Activated naive CD4-positive, alpha-beta T cell treated with anti-CD3 and anti-CD28 coated beads for 36 hours (primary cell): Measurements from ENCODE around the gene CD7. TPM values are rescaled to one million over a fixed set of nuclear protein-coding genes. Genes with fewer than 3 reads are reported as not detected.

Experiments
- CTCF ChIA-PET: fragments of 350-600 bp; sonication (Branson Sonifier 250); formaldehyde crosslinking; loops from one replicate; lab custom pipeline; 2021; ENCODE audit warnings: antibody characterized with exemption; lab: Charles Lee
- DNase-seq: peaks from one replicate; pipeline ENCODE4 v3.0.0-alpha.2; 2020
- H3K27ac Mint-ChIP-seq: one replicate; pipeline ENCODE4 v1.8.0; 2021; ENCODE audit warnings: mild to moderate bottlenecking, mixed read lengths
- H3K27me3 Mint-ChIP-seq: one replicate; pipeline ENCODE4 v1.8.0; 2021; ENCODE audit warnings: low read depth, mixed read lengths
- H3K36me3 Mint-ChIP-seq: one replicate; pipeline ENCODE4 v1.8.0; 2021; ENCODE audit warnings: low read depth, mixed read lengths
- H3K4me1 Mint-ChIP-seq: one replicate; pipeline ENCODE4 v1.8.0; 2021; ENCODE audit warnings: low read depth, mixed read lengths
- H3K4me3 Mint-ChIP-seq: one replicate; pipeline ENCODE4 v1.8.0; 2021; ENCODE audit warnings: mild to moderate bottlenecking, moderate library complexity, mixed read lengths
- H3K9me3 Mint-ChIP-seq: one replicate; pipeline ENCODE4 v1.8.0; 2021; ENCODE audit warnings: mixed read lengths
- intact Hi-C: fragments of 100-400 bp; cut with micrococcal nuclease; formaldehyde crosslinking; loops from one replicate; pipeline ENCODE4 v1.15.1; 2023
- total RNA-seq, 2 experiments: library from RNA; stranded (reverse); gene quantifications; one replicate each; pipeline ENCODE4 v1.2.3, GENCODE V29; 2021

Gene CD7
- total RNA-seq, 2 experiments from 2014 or later, result 635 to 646 TPM

DNA sequence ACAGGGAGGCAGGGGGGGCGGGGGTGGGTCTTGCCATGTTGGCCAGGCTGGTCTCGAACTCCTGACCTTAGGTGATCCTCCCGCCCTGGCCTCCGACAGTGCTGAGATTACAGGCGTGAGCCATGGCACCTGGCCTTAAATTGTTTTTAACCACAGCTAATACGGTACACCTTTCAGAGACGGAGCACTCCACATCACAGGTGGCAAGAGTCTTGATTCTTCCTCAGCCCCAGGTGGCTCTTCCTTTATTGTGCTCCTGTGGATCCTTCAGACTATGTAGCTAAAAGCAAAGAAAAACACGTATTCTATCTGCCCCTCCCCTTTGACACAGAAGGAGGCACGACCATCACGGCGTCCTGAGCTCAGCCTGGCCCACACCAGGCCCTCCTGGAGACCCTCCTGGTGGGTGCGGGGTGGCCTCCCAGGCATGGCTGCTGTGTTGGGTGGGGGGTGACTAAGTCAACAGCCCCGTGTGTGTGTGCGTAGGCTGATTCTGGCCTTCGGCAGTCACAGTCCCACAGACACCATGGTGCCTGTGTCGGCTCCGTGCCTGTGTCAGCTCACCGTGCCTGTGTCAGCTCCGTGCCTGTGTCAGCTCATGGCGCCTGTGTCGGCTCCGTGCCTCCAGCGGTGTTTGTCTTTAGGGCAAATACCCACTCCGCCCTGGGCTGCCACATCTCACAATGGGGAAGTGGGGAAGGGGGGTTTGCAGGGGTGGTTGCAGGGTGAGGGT, 26.9 kb upstream of the CD7 start:
- Mint-ChIP-seq H3K27me3 (no peaks in the 10 kb centered on the region), H3K4me1 (peaks cover 8% of the 10 kb centered on the region), H3K4me3 (no peak overlapping the region), H3K9me3 (peaks cover 6% of the 10 kb centered on the region), H3K36me3 (no peaks in the 10 kb centered on the region), H3K27ac (no peak overlapping the region)
- CTCF ChIA-PET, result interaction anchor here (0.7 to 0.8 kb wide), 2 partner anchors 14 to 17 kb away, joined by 3 to 4 read pairs; no protein-coding TSS in a partner anchor
- DNase-seq, result no peak
- intact Hi-C loops, result no loop called here

DNA sequence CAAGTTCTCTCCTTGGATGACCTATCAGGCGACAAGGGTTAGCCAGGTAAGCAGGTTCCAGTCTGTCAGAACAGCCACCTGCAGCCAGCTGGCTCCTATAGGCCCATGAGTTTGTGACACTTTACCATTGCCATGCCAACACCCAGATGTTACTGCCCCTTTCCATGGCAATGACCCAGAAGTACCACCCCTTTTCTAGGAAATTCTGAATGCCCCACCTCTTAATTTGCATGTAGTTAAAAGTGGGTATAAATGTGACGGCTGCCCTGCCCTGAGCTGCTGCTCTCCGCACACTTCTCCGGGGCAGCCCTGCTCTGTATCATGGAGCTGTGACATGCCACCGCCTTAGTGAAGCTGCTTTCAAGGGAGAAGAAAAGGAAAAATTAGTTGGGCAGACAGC, 26.2 kb upstream of the CD7 start:
- intact Hi-C loops, result no loop called here
- H3K27ac Mint-ChIP-seq, result no peak overlapping the region
- no peaks in the 10 kb centered on the region for H3K36me3 Mint-ChIP-seq
- H3K27me3 Mint-ChIP-seq, result no peaks in the 10 kb centered on the region
- H3K9me3 Mint-ChIP-seq, result peaks cover 6% of the 10 kb centered on the region
- DNase-seq, result no peak
- peaks cover 8% of the 10 kb centered on the region for H3K4me1 Mint-ChIP-seq
- CTCF ChIA-PET, result interaction anchor here (0.7 to 1.6 kb wide), 3 partner anchors 13 to 43 kb away, joined by 3 to 4 read pairs (median 3); no protein-coding TSS in a partner anchor
- H3K4me3 Mint-ChIP-seq, result no peak overlapping the region

DNA sequence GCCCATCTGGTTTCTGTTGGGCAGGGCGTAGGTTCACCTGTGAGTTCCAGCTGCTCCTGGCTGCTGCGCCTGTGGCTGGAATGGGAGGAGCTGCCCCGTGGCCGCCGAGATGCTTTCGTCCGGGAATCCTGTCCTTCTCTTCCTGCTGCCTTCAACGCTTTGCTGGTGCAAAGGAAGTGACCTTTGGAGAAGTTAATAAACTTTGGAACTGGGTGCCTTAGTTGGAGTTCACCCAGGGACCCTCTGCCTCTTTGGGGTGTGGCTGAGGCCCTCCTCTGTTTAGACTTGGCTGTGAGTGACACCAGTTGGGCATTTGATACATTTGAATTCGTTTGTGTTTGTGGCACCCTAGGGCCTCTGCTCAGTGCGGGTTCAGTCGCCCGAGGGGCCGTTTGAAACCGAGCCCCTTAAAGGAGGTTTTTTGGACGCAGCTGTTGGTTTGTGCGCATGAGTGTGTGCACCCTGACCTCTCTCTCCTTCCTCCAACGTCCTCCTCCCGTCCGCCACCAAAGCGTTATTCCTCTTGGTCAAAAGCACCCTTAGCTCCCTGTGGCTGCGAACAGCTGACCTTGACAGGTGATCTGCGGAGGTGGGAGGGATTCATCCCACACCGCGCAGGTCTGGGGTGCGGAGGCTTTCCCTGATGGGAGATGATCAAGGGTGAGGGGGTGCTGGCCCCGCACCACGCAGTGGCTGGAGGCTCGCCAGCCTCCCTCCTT, 25.1 kb upstream of the CD7 start:
- intact Hi-C loops, result no loop called here
- CTCF ChIA-PET, result interaction anchor here (0.5 to 1.6 kb wide), 3 partner anchors 9 to 82 kb away, joined by 3 to 4 read pairs (median 3); no protein-coding TSS in a partner anchor
- peaks cover 8% of the 10 kb centered on the region for H3K4me1 Mint-ChIP-seq
- H3K27me3 Mint-ChIP-seq, result no peaks in the 10 kb centered on the region
- no peak for DNase-seq
- no peak overlapping the region for H3K4me3 Mint-ChIP-seq
- no peak overlapping the region for H3K27ac Mint-ChIP-seq
- H3K36me3 Mint-ChIP-seq, result no peaks in the 10 kb centered on the region
- H3K9me3 Mint-ChIP-seq, result peaks cover 6% of the 10 kb centered on the region

DNA sequence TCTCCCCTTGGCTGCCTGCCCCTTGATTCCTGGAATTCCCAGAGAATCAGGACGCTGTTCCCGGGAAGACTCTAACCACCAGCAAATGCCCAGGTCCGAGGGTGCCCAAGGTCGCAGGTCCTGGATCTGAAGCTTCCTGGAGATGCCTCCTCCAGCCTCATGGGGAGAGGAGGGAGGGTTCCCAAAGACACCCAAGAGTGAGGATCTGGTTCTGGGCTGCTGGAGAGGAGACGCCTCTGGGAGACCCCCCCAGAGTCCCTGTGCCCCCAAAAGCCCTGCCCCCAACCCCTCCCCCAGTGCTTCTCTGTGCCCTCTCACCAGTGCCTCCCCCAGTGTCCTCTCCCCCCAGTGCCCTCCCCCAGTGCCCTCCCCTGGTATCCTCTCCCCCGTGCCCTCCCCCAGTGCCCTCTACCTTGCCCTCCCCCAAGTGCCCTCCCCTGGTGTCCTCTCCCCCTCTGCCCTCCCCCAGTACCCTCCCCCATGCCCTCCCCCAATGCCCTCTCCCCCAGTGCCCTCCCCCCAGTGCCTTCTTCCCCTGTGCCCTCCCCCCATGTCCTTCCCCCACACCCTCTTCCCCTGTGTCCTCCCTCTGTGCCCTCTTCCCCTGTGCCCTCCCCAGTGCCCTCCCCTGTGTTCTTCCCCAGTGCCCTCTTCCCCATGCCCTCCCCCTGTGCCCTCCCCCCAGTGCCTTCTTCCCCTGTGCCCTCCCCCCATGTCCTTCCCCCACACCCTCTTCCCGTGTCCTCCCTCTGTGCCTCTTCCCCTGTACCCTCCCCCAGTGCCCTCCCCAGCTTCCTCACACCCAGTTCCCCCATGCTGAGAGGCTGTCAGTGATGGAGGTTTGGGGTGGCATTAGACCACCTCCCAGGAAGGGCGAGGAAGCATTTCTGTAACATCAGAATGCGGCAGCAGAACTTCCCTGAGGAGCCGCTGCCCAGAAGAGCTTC, 22.5 kb upstream of the CD7 start:
- CTCF ChIA-PET, result interaction anchor here (0.7 kb wide), 1 partner anchor 13 kb away, joined by 3 read pairs; no protein-coding TSS in a partner anchor
- intact Hi-C loops, result no loop called here
- Mint-ChIP-seq H3K4me3 (no peak overlapping the region), H3K27ac (no peak overlapping the region), H3K4me1 (peaks cover 13% of the 10 kb centered on the region), H3K36me3 (no peaks in the 10 kb centered on the region), H3K27me3 (no peaks in the 10 kb centered on the region), H3K9me3 (peaks cover 6% of the 10 kb centered on the region)
- no peak for DNase-seq

DNA sequence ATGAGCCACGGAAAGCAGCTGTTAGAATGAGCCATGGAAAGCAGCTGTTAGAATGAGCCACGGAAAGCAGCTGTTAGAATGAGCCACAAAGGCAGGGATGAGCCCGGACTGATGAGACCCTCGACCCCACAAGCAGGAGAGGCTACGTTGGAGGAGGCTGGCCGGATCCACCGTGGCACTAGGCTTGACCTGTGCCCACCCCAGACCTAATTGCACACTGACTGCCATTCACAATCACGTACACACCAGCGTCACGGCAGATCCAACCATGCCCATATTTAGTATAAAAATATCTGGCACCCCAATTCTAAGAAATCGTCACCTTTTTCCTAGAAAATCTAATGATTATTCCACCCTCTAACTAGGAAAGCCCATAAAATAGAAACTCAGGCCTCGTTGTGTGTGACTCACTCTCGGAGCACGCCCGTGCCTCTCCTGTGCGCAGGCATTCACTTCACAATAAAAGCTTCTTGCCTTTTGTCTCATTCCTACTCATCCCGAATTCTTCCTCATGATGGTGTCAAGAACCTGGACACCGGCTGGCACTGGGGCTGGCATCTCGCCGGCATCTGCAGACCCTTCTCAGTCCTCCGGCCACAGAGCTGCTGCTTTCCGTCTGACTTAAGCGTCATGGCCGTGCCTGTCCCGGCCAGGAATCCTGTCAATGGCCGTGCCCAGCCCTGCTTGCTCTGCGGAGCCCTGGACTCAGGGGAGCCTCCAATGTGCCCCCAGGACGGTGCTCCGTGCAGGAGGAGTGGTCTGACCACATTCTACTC, 21.6 kb upstream of the CD7 start:
- Mint-ChIP-seq H3K9me3 (peaks cover 6% of the 10 kb centered on the region), H3K36me3 (no peaks in the 10 kb centered on the region), H3K4me1 (peaks cover 20% of the 10 kb centered on the region), H3K27me3 (no peaks in the 10 kb centered on the region), H3K4me3 (no peak overlapping the region), H3K27ac (no peak overlapping the region)
- intact Hi-C loops, result no loop called here
- CTCF ChIA-PET, result no interaction called here
- DNase-seq, result no peak

DNA sequence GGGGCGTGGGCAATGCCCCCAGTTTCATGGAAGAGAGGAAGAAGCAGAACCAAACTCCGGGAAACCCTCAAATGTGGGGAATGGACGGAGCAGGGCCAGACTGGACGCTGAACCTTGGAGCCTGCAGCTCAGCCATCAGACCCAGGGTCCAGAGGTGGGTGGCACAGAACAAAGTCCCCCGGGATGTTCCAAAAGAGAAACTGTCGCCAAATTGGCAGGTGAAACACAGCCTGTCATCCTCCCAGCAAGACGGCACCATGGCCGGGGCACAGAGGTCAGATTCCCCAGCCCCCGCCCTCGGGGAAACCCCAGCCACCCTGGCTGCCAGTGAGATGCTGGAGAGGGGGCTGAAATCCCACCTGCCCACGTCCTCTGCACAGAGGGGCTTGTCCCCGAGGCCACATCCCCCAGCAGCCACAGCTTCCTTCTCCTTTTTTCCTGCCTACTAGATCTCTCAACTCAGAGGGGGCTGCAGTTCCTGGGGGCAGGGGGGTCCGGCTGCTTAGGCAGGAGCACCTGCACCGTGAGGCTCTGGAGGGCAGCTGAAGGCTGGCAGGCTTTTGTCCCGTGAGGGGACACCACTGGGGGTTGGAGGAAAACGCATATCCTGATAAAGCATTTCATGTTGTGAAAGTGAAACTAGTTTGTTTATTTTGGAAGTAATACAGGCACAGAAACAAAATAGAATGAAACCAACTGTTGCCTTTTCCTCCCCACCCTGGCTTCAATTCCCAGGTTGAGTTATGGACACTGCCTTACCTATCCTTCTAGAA, 17.4 kb upstream of the CD7 start:
- Mint-ChIP-seq H3K36me3 (no peaks in the 10 kb centered on the region), H3K4me3 (peak overlapping the region; percentile 68), H3K27me3 (no peaks in the 10 kb centered on the region), H3K4me1 (peaks cover 27% of the 10 kb centered on the region), H3K9me3 (no peaks in the 10 kb centered on the region), H3K27ac (peak overlapping the region; percentile 72)
- intact Hi-C loops, result no loop called here
- DNase-seq, result no peak
- CTCF ChIA-PET, result no interaction called here

- peak overlapping the region; percentile 68 for H3K4me3 Mint-ChIP-seq
- H3K27me3 Mint-ChIP-seq, result no peaks in the 10 kb centered on the region
- CTCF ChIA-PET, result interaction anchor here (0.6 to 1.4 kb wide), 5 partner anchors 34 to 471 kb away, joined by 3 to 5 read pairs (median 3); partner anchors contain the start of gene CCDC57
- H3K36me3 Mint-ChIP-seq, result no peaks in the 10 kb centered on the region
- H3K27ac Mint-ChIP-seq, result no peak overlapping the region
- DNase-seq, result no peak
- no peaks in the 10 kb centered on the region for H3K9me3 Mint-ChIP-seq
- peaks cover 27% of the 10 kb centered on the region for H3K4me1 Mint-ChIP-seq
- intact Hi-C loops, result no loop called here
These were observed 16.8 kb upstream of the CD7 start for GRCh38 chr17:82334204-82334621.

DNA sequence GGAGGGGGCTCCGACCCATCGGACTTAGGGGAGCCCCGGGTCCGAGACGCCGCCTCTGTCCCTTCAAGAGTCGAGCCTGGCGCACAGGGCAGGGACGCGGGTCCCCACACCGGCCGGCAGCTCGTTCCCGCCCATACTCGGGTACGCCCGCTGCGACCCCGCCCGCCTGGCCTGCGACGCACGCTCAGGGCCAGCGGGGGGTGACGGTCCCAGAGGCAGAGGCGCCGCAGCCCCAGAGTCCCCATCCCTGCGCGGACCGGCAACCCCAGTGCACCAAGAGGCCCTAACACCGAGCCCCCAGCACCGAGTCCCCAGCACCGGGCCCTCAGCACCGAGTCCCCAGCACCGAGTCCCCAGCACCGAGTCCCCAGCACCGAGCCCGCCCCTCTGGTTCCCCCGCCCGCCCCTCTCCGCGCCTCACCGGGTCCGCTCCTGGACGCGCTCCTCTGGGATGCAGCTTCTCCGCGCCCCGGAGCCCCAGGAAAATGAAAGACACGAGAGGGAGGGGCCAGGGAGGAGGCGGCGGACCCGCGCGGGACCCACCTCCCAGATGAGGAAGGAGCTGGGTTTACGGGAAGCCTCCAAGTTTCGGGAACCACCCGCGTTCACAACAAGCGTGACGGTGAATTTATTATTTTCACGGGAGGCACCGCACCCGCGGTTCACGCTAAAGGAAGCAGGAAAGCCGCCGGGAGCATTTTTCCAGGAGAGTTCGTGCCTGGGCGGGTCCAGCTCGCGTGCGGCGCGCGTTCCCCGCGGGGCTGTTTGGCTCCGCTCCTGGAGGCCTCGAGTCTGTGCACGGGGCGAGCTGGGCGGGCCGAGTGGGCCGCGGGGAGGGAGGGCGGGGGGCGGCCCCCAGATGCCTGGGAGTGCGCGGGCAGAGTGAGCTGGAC, 16.1 kb upstream of the CD7 start, which contains the start of gene SECTM1:
TSS of gene SECTM1 (minus strand) at position 488 of the 893 bp plus-strand sequence. CDS start 6,526 bp downstream, outside the sequence.
- Mint-ChIP-seq H3K9me3 (no peaks in the 10 kb centered on the region), H3K27me3 (no peaks in the 10 kb centered on the region), H3K4me3 (peak within 1 kb of the TSS; percentile 75), H3K4me1 (peaks cover 27% of the 10 kb centered on the region), H3K27ac (no peak within 1 kb of the TSS), H3K36me3 (no peaks in the 10 kb centered on the region)
- intact Hi-C loops, result no loop called here
- DNase-seq, result no peak
- CTCF ChIA-PET, result interaction anchor here (0.6 to 1.4 kb wide), 6 partner anchors 12 to 471 kb away, joined by 3 to 5 read pairs (median 3); partner anchors contain the start of gene CCDC57

DNA sequence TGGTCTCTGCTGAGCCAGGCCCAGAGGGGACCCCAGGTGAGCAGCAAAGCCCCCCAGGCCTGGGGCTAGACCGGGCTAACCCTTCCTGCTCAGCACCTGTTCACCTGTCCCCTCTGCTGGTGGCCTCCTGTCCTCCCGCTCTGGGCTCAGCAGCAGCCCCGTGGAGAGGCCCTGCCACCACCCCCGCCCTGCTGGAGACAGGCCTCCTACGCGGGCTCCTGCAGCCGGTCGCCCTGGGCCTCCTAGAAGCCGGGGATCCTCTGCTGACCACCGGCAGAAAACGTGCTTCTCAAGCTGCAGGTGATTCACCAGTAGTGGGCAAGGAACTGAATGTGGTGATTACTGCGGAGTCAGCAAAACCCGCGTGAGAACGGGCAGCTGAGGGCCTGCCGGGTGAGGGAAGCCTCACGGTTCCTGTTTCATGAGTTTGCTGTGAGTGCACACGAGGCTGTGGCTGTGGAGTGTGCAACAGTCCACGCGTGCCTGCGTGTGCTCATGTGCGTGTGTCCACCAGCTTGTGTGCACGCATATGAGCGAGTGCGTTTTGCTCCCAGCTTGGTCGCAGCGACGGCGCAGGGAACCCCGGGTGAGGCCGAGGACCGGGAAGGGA, 15.4 kb upstream of the CD7 start:
- Mint-ChIP-seq H3K9me3 (no peaks in the 10 kb centered on the region), H3K27ac (no peak overlapping the region), H3K4me1 (peaks cover 27% of the 10 kb centered on the region), H3K36me3 (no peaks in the 10 kb centered on the region), H3K4me3 (peak overlapping the region; percentile 75), H3K27me3 (no peaks in the 10 kb centered on the region)
- CTCF ChIA-PET, result interaction anchor here (0.7 to 1.4 kb wide), 3 partner anchors 11 to 120 kb away, joined by 3 to 4 read pairs (median 3); partner anchors contain the start of gene CCDC57
- DNase-seq, result peak; percentile 39
- intact Hi-C loops, result no loop called here
